ENCODE measurements around the gene CDC42BPA.

GRCh38 chr1:227102056-227102455 is 216.2 kb downstream of the CDC42BPA start:
- TF ChIP-seq ISL1 (CRISPR knock-in tag; IDR thresholded peaks at IDR 0.05) (no peak), TOX (CRISPR knock-in tag; IDR thresholded peaks at IDR 0.05; ENCODE audit: borderline replicate concordance) (no peak), OSR1 (CRISPR knock-in tag; IDR thresholded peaks at IDR 0.05) (no peak), RARB (CRISPR knock-in tag; IDR thresholded peaks at IDR 0.05) (no peak)
